HL-60/S4 treated with retinoic acid at 250 ng/mL for 4 days and 3 days (cell line): ENCODE measurements around the gene CPNE4.

Experiments
- in situ Hi-C: fragments of 300-500 bp; cut with MboI; formaldehyde crosslinking; loops from 2 replicates; pipeline ENCODE4 v1.7.0; 2022; ENCODE audit warnings: low sequenced_read_pairs

CPNE4 gene

GRCh38 chr3:131806736-131807135 lies 228.1 kb downstream of the CPNE4 start:
- in situ Hi-C loops, result no loop called here

- in situ Hi-C loops, result no loop called here
Measured at GRCh38 chr3:131804565-131805133, 230.2 kb downstream of the CPNE4 start.

GRCh38 chr3:131803113-131803512 lies 231.7 kb downstream of the CPNE4 start:
- in situ Hi-C loops, result no loop called here

GRCh38 chr3:131802029-131802428 lies 232.8 kb downstream of the CPNE4 start:
- in situ Hi-C loops, result no loop called here

- in situ Hi-C loops, result no loop called here
Measured at GRCh38 chr3:131801566-131801965, 233.2 kb downstream of the CPNE4 start.

GRCh38 chr3:131797776-131798175 lies 237.0 kb downstream of the CPNE4 start:
- in situ Hi-C loops, result no loop called here

GRCh38 chr3:131796558-131797198 lies 238.1 kb downstream of the CPNE4 start:
- in situ Hi-C loops, result no loop called here

GRCh38 chr3:131796111-131796510 lies 238.7 kb downstream of the CPNE4 start:
- in situ Hi-C loops, result no loop called here

- in situ Hi-C loops, result no loop called here
Measured at GRCh38 chr3:131795390-131796090, 239.3 kb downstream of the CPNE4 start.

GRCh38 chr3:131794766-131795388 lies 239.9 kb downstream of the CPNE4 start:
- in situ Hi-C loops, result no loop called here

- in situ Hi-C loops, result no loop called here
Measured at GRCh38 chr3:131793870-131794269, 240.9 kb downstream of the CPNE4 start.

GRCh38 chr3:131789188-131789587 lies 245.6 kb downstream of the CPNE4 start:
- in situ Hi-C loops, result no loop called here

GRCh38 chr3:131786386-131786785 lies 248.4 kb downstream of the CPNE4 start:
- in situ Hi-C loops, result no loop called here

- in situ Hi-C loops, result no loop called here
Measured at GRCh38 chr3:131782751-131783150, 252.1 kb downstream of the CPNE4 start.

GRCh38 chr3:131778526-131778925 lies 256.3 kb downstream of the CPNE4 start:
- in situ Hi-C loops, result no loop called here

- in situ Hi-C loops, result no loop called here
Measured at GRCh38 chr3:131775650-131776049, 259.2 kb downstream of the CPNE4 start.

GRCh38 chr3:131772269-131773026 lies 262.4 kb downstream of the CPNE4 start:
- in situ Hi-C loops, result no loop called here

- in situ Hi-C loops, result no loop called here
Measured at GRCh38 chr3:131762981-131763564, 271.7 kb downstream of the CPNE4 start.

GRCh38 chr3:131756405-131756804 lies 278.4 kb downstream of the CPNE4 start:
- in situ Hi-C loops, result no loop called here

- in situ Hi-C loops, result no loop called here
Measured at GRCh38 chr3:131755380-131755779, 279.4 kb downstream of the CPNE4 start.

- in situ Hi-C loops, result no loop called here
Measured at GRCh38 chr3:131750256-131750655, 284.6 kb downstream of the CPNE4 start.
